GM18505 (cell line): ENCODE results near the gene WDR70.

Source experiments
- ATAC-seq: cut with Tn5 transposase; IDR thresholded peaks from one replicate; pipeline ENCODE4 v1.9.1; 2021; ENCODE audit not compliant: unreplicated experiment
- POLR2A ChIP-seq: IDR thresholded peaks from 4 replicates; pipeline ENCODE4 v1.6.1; 2011; ENCODE audit warnings: borderline replicate concordance; ENCODE audit not compliant: insufficient read depth, insufficient read length; ENCODE audit errors: extremely low read depth

WDR70 gene

GRCh38 chr5:37755581-37755980, 376.5 kb downstream of the WDR70 start:
- no peak for TF ChIP-seq POLR2A
- no peak for ATAC-seq

DNA sequence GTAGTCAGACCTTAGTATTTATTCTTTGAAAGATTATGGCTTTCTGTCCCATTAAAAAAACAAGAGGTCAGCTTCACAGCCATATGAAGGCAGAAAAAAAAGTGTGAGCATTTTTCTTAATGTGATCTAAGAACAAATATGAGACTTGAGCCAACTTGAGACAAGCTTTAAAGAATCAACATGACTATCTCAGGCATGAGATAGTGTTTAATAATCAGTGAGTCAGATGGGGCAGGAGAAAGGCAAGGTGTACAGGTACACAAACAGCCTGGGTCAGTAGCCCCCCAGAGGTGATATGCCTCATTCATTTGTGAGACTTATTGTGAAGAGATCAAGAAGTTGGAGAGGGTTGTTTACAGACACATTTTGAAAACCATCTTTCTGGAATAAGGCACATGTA, 377.1 kb downstream of the WDR70 start:
- TF ChIP-seq POLR2A, result no peak
- no peak for ATAC-seq

DNA sequence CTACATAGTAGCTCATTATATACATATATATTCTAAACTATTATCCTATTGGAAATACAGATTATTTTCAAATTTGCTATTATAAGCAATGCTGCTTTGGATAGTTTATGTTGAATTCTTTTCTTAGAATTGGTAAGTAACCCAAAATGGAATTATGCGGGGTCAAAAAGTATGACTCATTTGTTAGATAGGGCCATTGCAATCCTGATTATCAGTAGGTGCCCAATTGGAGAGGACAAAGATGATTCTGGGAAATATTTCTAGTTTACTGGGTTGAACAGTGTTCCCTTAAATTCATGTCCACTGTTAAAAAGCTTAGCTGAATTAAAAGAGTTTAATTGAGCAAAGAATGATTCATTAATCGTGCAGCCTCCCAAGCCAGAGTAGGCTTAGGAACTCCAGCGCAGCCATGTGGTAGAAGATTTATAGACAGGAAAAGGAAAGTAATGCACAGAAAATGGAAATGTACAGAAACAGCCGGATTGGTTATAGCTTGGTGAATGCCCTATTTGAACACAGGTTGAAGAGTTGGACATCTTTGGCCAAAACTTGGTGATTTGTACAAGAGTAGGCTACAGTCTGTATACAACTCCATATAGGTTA, 379.0 kb downstream of the WDR70 start:
- ATAC-seq, result no peak
- TF ChIP-seq POLR2A, result no peak

- no peak for ATAC-seq
- TF ChIP-seq POLR2A, result no peak
Measured at GRCh38 chr5:37767251-37767650, 388.1 kb downstream of the WDR70 start.

DNA sequence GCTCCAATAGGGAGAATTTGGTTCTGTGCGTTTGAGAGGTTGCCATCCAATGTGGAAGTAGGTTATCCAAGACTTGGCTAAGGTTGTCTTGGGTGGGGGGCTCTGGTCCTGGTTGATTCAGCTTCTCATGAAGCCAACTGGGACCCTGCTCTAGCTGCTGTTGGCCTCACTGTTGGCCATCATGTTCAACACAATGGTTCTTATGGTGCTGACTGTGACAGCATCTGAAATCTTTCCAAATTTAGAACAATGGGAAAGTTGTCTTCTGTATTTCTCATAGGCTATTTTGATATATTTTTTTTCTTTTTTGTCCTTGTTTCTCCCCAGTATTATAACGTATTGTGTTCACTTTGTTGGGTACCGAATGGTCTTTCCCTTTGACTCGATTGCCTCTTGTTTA, 388.8 kb downstream of the WDR70 start:
- TF ChIP-seq POLR2A, result no peak
- no peak for ATAC-seq

GRCh38 chr5:37768371-37768770, 389.3 kb downstream of the WDR70 start:
- no peak for TF ChIP-seq POLR2A
- no peak for ATAC-seq

DNA sequence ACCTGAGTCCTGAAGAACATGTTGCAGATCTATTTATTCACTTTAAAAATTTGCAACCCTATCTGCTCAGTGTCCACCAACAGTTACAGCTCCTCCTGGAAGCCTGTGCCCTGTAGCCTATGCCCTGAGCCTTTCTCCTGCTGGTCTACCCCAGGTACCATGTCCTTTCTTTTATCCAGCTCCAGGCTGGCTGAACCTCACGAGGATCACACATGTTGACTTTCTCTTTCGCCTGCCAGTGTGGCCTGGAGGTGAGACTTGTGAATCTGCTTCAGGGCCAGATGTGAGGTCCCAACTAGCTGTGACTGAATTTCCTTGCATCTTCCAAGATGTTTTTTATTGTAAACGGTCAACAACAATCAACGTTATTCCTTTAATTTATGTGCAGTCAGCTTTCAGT, 390.0 kb downstream of the WDR70 start:
- no peak for TF ChIP-seq POLR2A
- ATAC-seq, result no peak

GRCh38 chr5:37769840-37770239, 390.7 kb downstream of the WDR70 start:
- no peak for TF ChIP-seq POLR2A
- ATAC-seq, result no peak

- no peak for ATAC-seq
- no peak for TF ChIP-seq POLR2A
Measured at GRCh38 chr5:37770786-37771185, 391.7 kb downstream of the WDR70 start.

GRCh38 chr5:37771203-37771611, 392.1 kb downstream of the WDR70 start:
- no peak for TF ChIP-seq POLR2A

DNA sequence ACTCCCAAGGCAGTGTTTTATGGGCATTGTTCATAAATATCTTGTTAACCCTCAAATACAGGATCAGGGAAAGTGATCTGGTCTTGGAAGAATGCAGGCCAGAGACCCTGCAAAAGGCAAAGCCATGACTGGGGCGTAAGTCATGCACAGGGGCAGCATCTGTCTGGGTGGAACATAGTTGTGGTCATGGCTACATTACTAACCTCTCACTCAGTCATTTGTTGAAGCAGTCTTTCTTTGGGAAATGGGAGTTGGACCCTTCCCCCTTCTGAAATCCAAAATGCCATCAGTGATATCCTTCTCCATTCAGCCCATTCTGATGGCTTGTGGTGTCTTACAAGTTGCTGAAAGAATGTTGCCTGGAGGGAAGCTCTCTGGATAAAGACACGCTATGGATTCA, 392.6 kb downstream of the WDR70 start:
- ATAC-seq, result no peak
- no peak for TF ChIP-seq POLR2A

More at GRCh38 chr5:37771203-37771611, 392.1 kb downstream of the WDR70 start:
- ATAC-seq, result no peak

- TF ChIP-seq POLR2A, result no peak
- no peak for ATAC-seq
Measured at GRCh38 chr5:37772255-37772654, 393.1 kb downstream of the WDR70 start.

GRCh38 chr5:37773809-37774208, 394.7 kb downstream of the WDR70 start:
- ATAC-seq, result no peak
- TF ChIP-seq POLR2A, result no peak

- no peak for ATAC-seq
- TF ChIP-seq POLR2A, result no peak
Measured at GRCh38 chr5:37774912-37775483, 395.9 kb downstream of the WDR70 start.
